ENCODE measurements around the gene HOXD11.

GRCh38 chr2:176082525-176082823 is 24.6 kb upstream of the HOXD11 start:
- no peak for TF ChIP-seq USF2 (CRISPR knock-in tag; IDR thresholded peaks at IDR 0.05)
- no peak for TF ChIP-seq CTCF (IDR thresholded peaks at IDR 0.05)
- TF ChIP-seq JUN (CRISPR knock-in tag; IDR thresholded peaks at IDR 0.05), result no peak
- TF ChIP-seq STAT6 (CRISPR knock-in tag; conservative IDR thresholded peaks at IDR 0.05; ENCODE audit: low read depth), result no peak
- no peak for TF ChIP-seq ATF3 (CRISPR knock-in tag; conservative IDR thresholded peaks at IDR 0.05)
- TF ChIP-seq ZNF232 (CRISPR knock-in tag; IDR thresholded peaks at IDR 0.05), result no peak
- TF ChIP-seq USF1 (CRISPR knock-in tag; IDR thresholded peaks at IDR 0.05), result no peak
- TF ChIP-seq MAX (CRISPR knock-in tag; IDR thresholded peaks at IDR 0.05), result no peak
- TF ChIP-seq ZNF219 (CRISPR knock-in tag; IDR thresholded peaks at IDR 0.05; ENCODE audit: borderline replicate concordance), result no peak
- TF ChIP-seq SP1 (CRISPR knock-in tag; conservative IDR thresholded peaks at IDR 0.05), result no peak
- no peak for TF ChIP-seq FOXK1 (CRISPR knock-in tag; IDR thresholded peaks at IDR 0.05)
- TF ChIP-seq NR1H2 (CRISPR knock-in tag; IDR thresholded peaks at IDR 0.05), result no peak

All from WTC11 (cell line).